22Rv1 (cell line): ENCODE data around the gene GSX1.

Source experiments
- CTCF ChIP-seq: fragments of 450-650 bp; IDR thresholded peaks from 2 replicates; pipeline ENCODE4 v1.5.1; 2017; ENCODE audit warnings: mild to moderate bottlenecking
- ZFX ChIP-seq: fragments of 450-650 bp; IDR thresholded peaks from 2 replicates; pipeline ENCODE4 v1.6.1; 2017; ENCODE audit warnings: antibody characterized with exemption, borderline replicate concordance

GRCh38 chr13:27789153-27789494 lies 3.2 kb upstream of the GSX1 start:
- no peak for TF ChIP-seq CTCF
- TF ChIP-seq ZFX: no peak
